Neural progenitor cell (in vitro differentiated cells): ENCODE results near the gene RET. TPM values are rescaled to one million over a fixed set of nuclear protein-coding genes. Genes with fewer than 3 reads are reported as not detected.

Source experiments
- DNase-seq: peaks from one replicate; pipeline ENCODE4 v3.0.0-alpha.2; 2016; ENCODE audit warnings: low spot score
- H2AFZ ChIP-seq: fragments of 200-600 bp; sonication (generic); replicated peaks from 2 replicates; pipeline ENCODE4 v1.6.1; 2016; ENCODE audit warnings: antibody characterized with exemption
- H3F3A ChIP-seq: fragments of 200-600 bp; sonication (generic); 2 replicates; pipeline ENCODE4 v1.6.1; 2016; ENCODE audit warnings: antibody characterized with exemption, low read depth
- H3K27ac ChIP-seq: fragments of 200-600 bp; sonication (generic); 2 replicates; pipeline ENCODE4 v1.5.1; 2016; ENCODE audit warnings: mild to moderate bottlenecking
- H3K27me3 ChIP-seq: fragments of 200-600 bp; sonication (generic); 2 replicates; pipeline ENCODE4 v1.6.1; 2016; ENCODE audit warnings: mild to moderate bottlenecking, moderate library complexity
- H3K36me3 ChIP-seq: fragments of 200-600 bp; sonication (generic); 2 replicates; pipeline ENCODE4 v1.5.1; 2016
- H3K4me1 ChIP-seq: fragments of 200-600 bp; sonication (generic); 2 replicates; pipeline ENCODE4 v1.6.1; 2016; ENCODE audit warnings: mixed run types
- H3K4me2 ChIP-seq: fragments of 200-600 bp; sonication (generic); 2 replicates; pipeline ENCODE4 v1.6.1; 2016
- H3K4me3 ChIP-seq: fragments of 200-600 bp; sonication (generic); 2 replicates; pipeline ENCODE4 v1.5.1; 2016
- H3K79me2 ChIP-seq: fragments of 200-600 bp; sonication (generic); 2 replicates; pipeline ENCODE4 v1.6.1; 2016; ENCODE audit warnings: low read depth
- H3K9ac ChIP-seq: fragments of 200-600 bp; sonication (generic); 2 replicates; pipeline ENCODE4 v1.6.1; 2016
- H3K9me3 ChIP-seq: fragments of 200-600 bp; sonication (generic); 2 replicates; pipeline ENCODE4 v1.5.1; 2016; ENCODE audit warnings: low read depth
- H4K20me1 ChIP-seq: fragments of 200-600 bp; sonication (generic); 2 replicates; pipeline ENCODE4 v1.6.1; 2016; ENCODE audit warnings: low read depth
- H3K27ac Mint-ChIP-seq: 3 replicates; pipeline ENCODE4 v1.8.0; 2021; ENCODE audit warnings: mixed read lengths
- H3K27me3 Mint-ChIP-seq: 2 replicates; pipeline ENCODE4 v1.8.0; 2022; ENCODE audit warnings: low read depth, mild to moderate bottlenecking, inconsistent platforms, moderate library complexity, mixed read lengths; ENCODE audit not compliant: insufficient read depth
- H3K36me3 Mint-ChIP-seq: 3 replicates; pipeline ENCODE4 v1.8.0; 2021; ENCODE audit warnings: mixed read lengths
- H3K4me1 Mint-ChIP-seq: 3 replicates; pipeline ENCODE4 v1.8.0; 2021; ENCODE audit warnings: mixed read lengths
- H3K4me3 Mint-ChIP-seq: 3 replicates; pipeline ENCODE4 v1.8.0; 2021; ENCODE audit warnings: mild to moderate bottlenecking, moderate library complexity, mixed read lengths
- H3K9me3 Mint-ChIP-seq: 3 replicates; pipeline ENCODE4 v1.8.0; 2020; ENCODE audit warnings: mixed read lengths
- CTCF ChIP-seq: fragments of 200-600 bp; sonication (generic); IDR thresholded peaks from 2 replicates; pipeline ENCODE4 v1.5.1; 2017; ENCODE audit warnings: antibody characterized with exemption, mild to moderate bottlenecking
- EZH2 ChIP-seq: fragments of 200-600 bp; sonication (generic); IDR thresholded peaks from 2 replicates; pipeline ENCODE4 v1.6.1; 2017; ENCODE audit warnings: antibody characterized with exemption, mild to moderate bottlenecking, moderate library complexity
- EZH2phosphoT487 ChIP-seq: fragments of 200-600 bp; sonication (generic); IDR thresholded peaks from 2 replicates; pipeline ENCODE4 v1.6.1; 2017; ENCODE audit warnings: antibody characterized with exemption
- total RNA-seq: library from RNA; depleted of rRNA; stranded (reverse); fragments of >200 nt; gene quantifications from 2 replicates; pipeline ENCODE4 v1.2.3, GENCODE V29; 2015; ENCODE audit warnings: low replicate concordance

RET gene
- total RNA-seq, 1 donor from 2014 or later, result 1.4 TPM

- Histone ChIP-seq H3K4me2 (no peak overlapping the region), H3K9me3 (no peaks in the 10 kb centered on the region), H3K36me3 (no peaks in the 10 kb centered on the region), H2AFZ (no peak overlapping the region), H4K20me1 (no peaks in the 10 kb centered on the region), H3F3A (no peaks in the 10 kb centered on the region), H3K4me3 (no peak overlapping the region), H3K9ac (no peak overlapping the region), H3K27me3 (no peaks in the 10 kb centered on the region), H3K79me2 (no peaks in the 10 kb centered on the region), H3K4me1 (no peaks in the 10 kb centered on the region), H3K27ac (no peak overlapping the region)
- H3K27ac Mint-ChIP-seq, result no peak overlapping the region
- TF ChIP-seq CTCF, result no peak
- TF ChIP-seq EZH2phosphoT487, result no peak
- no peak for TF ChIP-seq EZH2
- no peaks in the 10 kb centered on the region for H3K9me3 Mint-ChIP-seq
- no peaks in the 10 kb centered on the region for H3K36me3 Mint-ChIP-seq
- H3K4me3 Mint-ChIP-seq, result no peak overlapping the region
- peaks cover 11% of the 10 kb centered on the region for H3K27me3 Mint-ChIP-seq
- peaks cover 3% of the 10 kb centered on the region for H3K4me1 Mint-ChIP-seq
- DNase-seq, result no peak
Observed at GRCh38 chr10:43055991-43056567, 20.8 kb upstream of the RET start.

GRCh38 chr10:43056568-43057011 lies 20.3 kb upstream of the RET start:
- peaks cover 3% of the 10 kb centered on the region for H3K4me1 Mint-ChIP-seq
- H3K4me3 ChIP-seq, result no peak overlapping the region
- TF ChIP-seq CTCF (no peak), EZH2 (no peak), EZH2phosphoT487 (no peak)
- H3K9me3 Mint-ChIP-seq, result no peaks in the 10 kb centered on the region
- no peak overlapping the region for H3K4me3 Mint-ChIP-seq
- H3K27me3 Mint-ChIP-seq, result peaks cover 11% of the 10 kb centered on the region
- no peaks in the 10 kb centered on the region for H3K9me3 ChIP-seq
- no peak overlapping the region for H3K4me2 ChIP-seq
- H3K36me3 Mint-ChIP-seq, result no peaks in the 10 kb centered on the region
- no peaks in the 10 kb centered on the region for H3K79me2 ChIP-seq
- H3F3A ChIP-seq, result no peaks in the 10 kb centered on the region
- H3K4me1 ChIP-seq, result no peaks in the 10 kb centered on the region
- no peaks in the 10 kb centered on the region for H3K27me3 ChIP-seq
- no peaks in the 10 kb centered on the region for H4K20me1 ChIP-seq
- no peak overlapping the region for H3K27ac Mint-ChIP-seq
- no peaks in the 10 kb centered on the region for H3K36me3 ChIP-seq
- no peak overlapping the region for H3K9ac ChIP-seq
- no peak for DNase-seq
- H2AFZ ChIP-seq, result no peak overlapping the region
- no peak overlapping the region for H3K27ac ChIP-seq

GRCh38 chr10:43057231-43057711 lies 19.6 kb upstream of the RET start:
- Histone ChIP-seq H3K4me2 (no peak overlapping the region), H3K4me1 (no peaks in the 10 kb centered on the region), H3K27me3 (no peaks in the 10 kb centered on the region), H3K27ac (no peak overlapping the region), H3K9ac (no peak overlapping the region), H3K9me3 (no peaks in the 10 kb centered on the region), H2AFZ (no peak overlapping the region), H3K4me3 (no peak overlapping the region), H3K79me2 (no peaks in the 10 kb centered on the region), H3F3A (no peaks in the 10 kb centered on the region), H3K36me3 (no peaks in the 10 kb centered on the region), H4K20me1 (no peaks in the 10 kb centered on the region)
- peaks cover 3% of the 10 kb centered on the region for H3K4me1 Mint-ChIP-seq
- no peak overlapping the region for H3K27ac Mint-ChIP-seq
- DNase-seq, result no peak
- H3K4me3 Mint-ChIP-seq, result no peak overlapping the region
- no peak for TF ChIP-seq CTCF
- TF ChIP-seq EZH2phosphoT487, result no peak
- TF ChIP-seq EZH2, result no peak
- H3K9me3 Mint-ChIP-seq, result no peaks in the 10 kb centered on the region
- H3K27me3 Mint-ChIP-seq, result peaks cover 11% of the 10 kb centered on the region
- no peaks in the 10 kb centered on the region for H3K36me3 Mint-ChIP-seq
